Prostate gland (tissue), 2 donors: ENCODE measurements around the gene PLA2G4A. TPM values are rescaled to one million over a fixed set of nuclear protein-coding genes. Genes with fewer than 3 reads are reported as not detected.

Experiments used
- DNase-seq: peaks from one replicate; pipeline ENCODE4 v3.0.0-alpha.2; 2019; ENCODE audit warnings: low spot score
- H3K27ac ChIP-seq, 2 donors: fragments of 200-600 bp; sonication (generic); 2 replicates each; pipeline ENCODE4 v1.5.1; 2017 to 2019
- H3K27me3 ChIP-seq: fragments of 200-600 bp; sonication (generic); replicated peaks from 2 replicates; pipeline ENCODE4 v1.5.1; 2019; ENCODE audit not compliant: insufficient read depth
- H3K36me3 ChIP-seq, 2 donors: fragments of 200-600 bp; sonication (generic); 1 replicate in 1 of 2; 2 replicates in 1 of 2; pipeline versions ENCODE4 v1.5.1 to v1.8.1; 2017 to 2019
- H3K4me1 ChIP-seq: fragments of 200-600 bp; sonication (generic); replicated peaks from 2 replicates; pipeline ENCODE4 v1.5.1; 2019
- H3K4me3 ChIP-seq, 2 donors: fragments of 200-600 bp; sonication (generic); 2 replicates each; pipeline ENCODE4 v1.5.1; 2017 to 2019
- H3K9me3 ChIP-seq: fragments of 200-600 bp; sonication (generic); 2 replicates; pipeline ENCODE4 v1.5.1; 2017
- CTCF ChIP-seq, 4 experiments: fragments of 200-600 bp in 2 of 4; fragments of 450-650 bp in 2 of 4; sonication (generic) in 2 of 4; IDR thresholded peaks; 1 replicate in 3 of 4; 2 replicates in 1 of 4; pipeline ENCODE4 v1.5.1; 2016 to 2019; ENCODE audit warnings: antibody characterized with exemption in 4 of 4, mild to moderate bottlenecking in 2 of 4, moderate library complexity in 2 of 4
- POLR2A ChIP-seq: fragments of 450-650 bp; IDR thresholded peaks from one replicate; pipeline ENCODE4 v1.6.1; 2016; ENCODE audit warnings: antibody characterized with exemption, mild to moderate bottlenecking
- POLR2AphosphoS5 ChIP-seq: sonication (generic); formaldehyde crosslinking; IDR thresholded peaks from one replicate; pipeline ENCODE4 v1.6.1; 2017; ENCODE audit warnings: antibody characterized with exemption
- WGBS: methylation state at CpG from one replicate; pipeline ENCODE4 v1.1.5; 2018; 5-methylcytosine and 5-hydroxymethylcytosine counted together
- intact Hi-C: fragments of 100-400 bp; cut with DNase I; formaldehyde crosslinking; loops from one replicate; pipeline ENCODE4 v1.14.2; 2022
- total RNA-seq, 2 donors: library from RNA; depleted of rRNA; stranded (reverse); fragments of >200 nt; gene quantifications; one replicate each; pipeline ENCODE4 v1.1.0, GENCODE V29; 2016

PLA2G4A gene
- total RNA-seq, 2 donors from 2014 or later: 6.1 to 8.8 TPM

GRCh38 chr1:186958520-186958919 is 129.8 kb downstream of the PLA2G4A start:
- Histone ChIP-seq H3K36me3 (no peaks in the 10 kb centered on the region), H3K4me3 (no peak overlapping the region), H3K27me3 (no peaks in the 10 kb centered on the region), H3K9me3 (no peaks in the 10 kb centered on the region), H3K27ac (no peak overlapping the region), H3K4me1 (no peaks in the 10 kb centered on the region)
- intact Hi-C loops: no loop called here
- 81% methylated on average over 2 of the region's 2 CpGs for WGBS
- no peak for TF ChIP-seq POLR2A
- no peak for TF ChIP-seq CTCF (IDR thresholded peaks at IDR 0.05)
- TF ChIP-seq POLR2AphosphoS5: no peak
- DNase-seq: no peak

DNA sequence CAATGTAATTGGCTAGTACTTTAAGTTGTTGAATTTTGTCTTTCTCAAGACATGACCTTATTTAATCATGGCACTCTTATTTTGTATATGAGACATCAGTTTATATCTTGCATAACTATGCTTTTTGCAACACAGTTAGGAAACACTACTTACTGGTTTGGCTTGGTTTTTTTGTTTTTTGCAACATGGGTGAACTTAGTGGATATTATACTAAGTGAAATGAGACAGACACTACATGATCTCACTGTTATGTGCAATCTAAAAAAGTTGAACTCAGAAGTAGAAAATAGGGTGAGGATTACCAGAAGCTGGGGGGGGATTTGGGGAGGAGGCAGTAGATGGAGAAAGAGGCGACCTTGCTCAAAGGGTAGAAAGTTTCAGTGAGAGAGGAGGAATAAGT is 132.1 kb downstream of the PLA2G4A start:
- intact Hi-C loops: no loop called here
- DNase-seq: no peak
- Histone ChIP-seq H3K9me3 (no peaks in the 10 kb centered on the region), H3K27ac (no peak overlapping the region), H3K27me3 (no peaks in the 10 kb centered on the region), H3K4me1 (no peaks in the 10 kb centered on the region), H3K4me3 (no peak overlapping the region), H3K36me3 (no peaks in the 10 kb centered on the region)
- WGBS: 86% methylated on average over 1 of the region's 1 CpG
- no peak for TF ChIP-seq POLR2AphosphoS5
- TF ChIP-seq CTCF (IDR thresholded peaks at IDR 0.05): no peak
- no peak for TF ChIP-seq POLR2A

- H3K27ac ChIP-seq: no peak overlapping the region
- H3K36me3 ChIP-seq: no peaks in the 10 kb centered on the region
- no peaks in the 10 kb centered on the region for H3K4me1 ChIP-seq
- H3K9me3 ChIP-seq: no peaks in the 10 kb centered on the region
- H3K4me3 ChIP-seq: no peak overlapping the region
- intact Hi-C loops: no loop called here
- no peaks in the 10 kb centered on the region for H3K27me3 ChIP-seq
- TF ChIP-seq POLR2AphosphoS5 (no peak), POLR2A (no peak), CTCF (IDR thresholded peaks at IDR 0.05) (no peak)
- DNase-seq: no peak
These were observed 137.1 kb downstream of the PLA2G4A start for GRCh38 chr1:186965847-186966246.

DNA sequence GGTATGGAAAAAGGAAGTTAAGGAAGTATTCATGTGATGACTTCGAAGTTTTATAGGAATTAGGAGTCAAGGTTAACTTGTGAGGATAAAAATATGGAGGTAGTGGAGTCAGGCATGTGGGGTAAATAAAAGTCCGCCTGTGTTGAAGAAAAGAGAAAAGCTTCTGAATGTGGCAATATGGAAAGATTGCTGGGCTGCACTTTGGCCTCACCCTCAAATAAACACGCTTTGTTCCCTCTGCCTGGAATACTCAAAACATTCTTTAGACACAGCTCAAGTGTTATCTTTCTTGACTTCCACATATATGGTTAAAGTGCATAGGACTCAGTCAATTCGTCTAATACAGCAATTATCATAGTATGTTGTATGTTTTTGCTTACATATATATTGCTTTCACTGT is 137.7 kb downstream of the PLA2G4A start:
- no peak overlapping the region for H3K27ac ChIP-seq
- no peaks in the 10 kb centered on the region for H3K36me3 ChIP-seq
- H3K27me3 ChIP-seq: no peaks in the 10 kb centered on the region
- intact Hi-C loops: no loop called here
- TF ChIP-seq CTCF (IDR thresholded peaks at IDR 0.05) (no peak), POLR2A (no peak)
- 81% methylated on average over 4 of the region's 4 CpGs for WGBS
- no peaks in the 10 kb centered on the region for H3K9me3 ChIP-seq
- H3K4me3 ChIP-seq: no peak overlapping the region
- no peak for DNase-seq
- H3K4me1 ChIP-seq: no peaks in the 10 kb centered on the region

DNA sequence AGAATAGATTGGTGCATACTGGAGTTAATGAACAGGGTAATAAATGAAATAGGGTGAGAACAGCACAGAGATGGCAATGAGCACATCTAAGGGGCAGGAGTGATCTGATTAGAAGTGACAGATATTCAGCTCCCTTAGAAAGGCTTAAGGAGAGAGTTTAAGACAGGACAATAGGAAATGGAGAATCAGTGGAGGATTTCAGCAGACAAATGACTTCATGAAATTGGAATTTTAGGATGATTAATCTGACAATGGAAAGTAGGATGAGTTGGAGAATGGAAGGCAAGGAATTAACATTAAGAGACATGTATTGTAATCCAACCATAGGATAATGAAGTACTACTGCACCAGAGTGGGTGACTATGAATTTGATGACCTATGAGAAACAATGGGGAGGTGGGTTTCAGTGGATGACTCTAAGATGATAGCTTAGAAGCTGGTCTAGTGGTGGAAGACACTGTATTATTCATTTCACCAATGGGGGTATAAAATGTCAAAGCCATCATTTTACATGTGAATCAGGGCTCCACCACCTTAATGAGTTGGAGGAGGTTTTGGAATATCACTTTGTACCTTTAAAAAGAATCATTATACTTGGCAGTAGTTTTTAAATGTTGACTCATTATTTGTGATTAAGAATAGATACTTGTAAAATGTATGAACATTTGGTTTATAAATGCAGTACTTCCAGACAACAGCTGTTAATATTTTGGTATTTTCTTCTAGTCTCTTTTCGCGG is 139.1 kb downstream of the PLA2G4A start:
- 82% methylated on average over 2 of the region's 2 CpGs for WGBS
- Histone ChIP-seq H3K9me3 (no peaks in the 10 kb centered on the region), H3K36me3 (no peaks in the 10 kb centered on the region), H3K4me3 (no peak overlapping the region), H3K27ac (no peak overlapping the region), H3K4me1 (no peaks in the 10 kb centered on the region), H3K27me3 (no peaks in the 10 kb centered on the region)
- intact Hi-C loops: no loop called here
- DNase-seq: no peak
- TF ChIP-seq POLR2AphosphoS5 (no peak), CTCF (IDR thresholded peaks at IDR 0.05) (no peak), POLR2A (no peak)
